CD14-positive monocyte (primary cell): ENCODE data around the gene CREB3L1. TPM values are rescaled to one million over a fixed set of nuclear protein-coding genes. Genes with fewer than 3 reads are reported as not detected.

ENCODE experiments used
- DNase-seq, 3 donors: peaks; one replicate each; pipeline ENCODE4 v3.0.0-alpha.2; 2011 to 2022
- H2AFZ ChIP-seq: 2 replicates; pipeline ENCODE4 v1.6.0; 2012; ENCODE audit warnings: mild to moderate bottlenecking, low read depth, low read length, inconsistent platforms; ENCODE audit not compliant: insufficient read depth, poor library complexity, severe bottlenecking
- H3K27ac ChIP-seq, 2 donors: 1 replicate in 1 of 2; 2 replicates in 1 of 2; pipeline ENCODE4 v1.5.1; 2012 to 2013; ENCODE audit warnings: low read length in 2 of 2, control low read depth in 1 of 2, inconsistent platforms in 1 of 2, low read depth in 1 of 2, mild to moderate bottlenecking in 1 of 2
- H3K27me3 ChIP-seq, 2 donors: one replicate each; pipeline versions ENCODE4 v1.6.0 to v1.6.1; 2011 to 2013; ENCODE audit warnings: low read length in 2 of 2; ENCODE audit not compliant: control insufficient read depth in 2 of 2, insufficient read depth in 2 of 2
- H3K36me3 ChIP-seq, 2 donors: replicated peaks in 1 of 2; 1 replicate in 1 of 2; 2 replicates in 1 of 2; pipeline versions ENCODE4 v1.5.1 to v1.6.1; 2012 to 2013; ENCODE audit warnings: low read length in 2 of 2, control low read depth in 1 of 2, inconsistent platforms in 1 of 2, mild to moderate bottlenecking in 1 of 2; ENCODE audit not compliant: insufficient read depth in 2 of 2, control insufficient read depth in 1 of 2
- H3K4me1 ChIP-seq, 2 donors: 1 replicate in 1 of 2; 2 replicates in 1 of 2; pipeline versions ENCODE4 v1.5.1 to v1.6.1; 2012 to 2013; ENCODE audit warnings: low read length in 2 of 2, control low read depth in 1 of 2, inconsistent platforms in 1 of 2, mild to moderate bottlenecking in 1 of 2, moderate library complexity in 1 of 2; ENCODE audit not compliant: insufficient read depth in 2 of 2, control insufficient read depth in 1 of 2
- H3K4me2 ChIP-seq: replicated peaks from 2 replicates; pipeline ENCODE3; 2012; ENCODE audit warnings: low read length, moderate library complexity, mild to moderate bottlenecking; ENCODE audit not compliant: poor library complexity, severe bottlenecking; ENCODE audit errors: extremely low read depth
- H3K4me3 ChIP-seq, 3 experiments: fragments of 200-600 bp in 1 of 3; sonication (generic) in 1 of 3; replicated peaks in 1 of 3; 1 replicate in 2 of 3; 2 replicates in 1 of 3; pipeline ENCODE4 v1.5.1; 2011 to 2013; ENCODE audit warnings: low read length in 3 of 3, mild to moderate bottlenecking in 3 of 3, control low read depth in 2 of 3, low read depth in 2 of 3, inconsistent platforms in 1 of 3, moderate library complexity in 1 of 3
- H3K79me2 ChIP-seq: 2 replicates; pipeline ENCODE4 v1.6.0; 2012; ENCODE audit warnings: mild to moderate bottlenecking, control low read depth, inconsistent platforms, low read length, moderate library complexity; ENCODE audit not compliant: insufficient read depth
- H3K9ac ChIP-seq: 2 replicates; pipeline ENCODE4 v1.6.0; 2017; ENCODE audit warnings: low read length, mild to moderate bottlenecking; ENCODE audit not compliant: insufficient read depth, poor library complexity, severe bottlenecking
- H3K9me3 ChIP-seq, 2 donors: replicated peaks in 1 of 2; 1 replicate in 1 of 2; 2 replicates in 1 of 2; pipeline versions ENCODE4 v1.5.1 to v1.6.1; 2012 to 2013; ENCODE audit warnings: low read length in 2 of 2, control low read depth in 1 of 2; ENCODE audit not compliant: control insufficient read depth in 1 of 2, insufficient read depth in 1 of 2
- H4K20me1 ChIP-seq: 2 replicates; pipeline ENCODE4 v1.6.0; 2012; ENCODE audit warnings: mild to moderate bottlenecking, low read length, control low read depth, moderate library complexity; ENCODE audit not compliant: insufficient read depth
- H3K27ac Mint-ChIP-seq, 7 donors: one replicate each; pipeline ENCODE4 v1.8.0; 2020; ENCODE audit warnings: mild to moderate bottlenecking in 7 of 7, mixed read lengths in 7 of 7, moderate library complexity in 6 of 7, inconsistent platforms in 2 of 7
- H3K27me3 Mint-ChIP-seq, 3 donors: one replicate each; pipeline ENCODE4 v1.8.0; 2021 to 2022; ENCODE audit warnings: low read depth in 3 of 3, mild to moderate bottlenecking in 3 of 3, mixed read lengths in 3 of 3, moderate library complexity in 3 of 3, inconsistent platforms in 1 of 3
- H3K36me3 Mint-ChIP-seq, 2 donors: one replicate each; pipeline ENCODE4 v1.8.0; 2020; ENCODE audit warnings: mixed read lengths in 2 of 2, inconsistent platforms in 1 of 2, mild to moderate bottlenecking in 1 of 2
- H3K4me1 Mint-ChIP-seq: one replicate; pipeline ENCODE4 v1.8.0; 2020; ENCODE audit warnings: mild to moderate bottlenecking, mixed read lengths
- H3K4me3 Mint-ChIP-seq, 2 donors: one replicate each; pipeline ENCODE4 v1.8.0; 2020; ENCODE audit warnings: mild to moderate bottlenecking in 2 of 2, mixed read lengths in 2 of 2, moderate library complexity in 1 of 2
- H3K9me3 Mint-ChIP-seq, 7 donors: one replicate each; pipeline ENCODE4 v1.8.0; 2020 to 2022; ENCODE audit warnings: mixed read lengths in 7 of 7, mild to moderate bottlenecking in 6 of 7, moderate library complexity in 6 of 7, inconsistent platforms in 2 of 7
- CTCF ChIP-seq: fragments of 200-600 bp; IDR thresholded peaks from one replicate; pipeline ENCODE4 v1.8.0; 2022; ENCODE audit warnings: antibody characterized with exemption, mild to moderate bottlenecking
- WGBS: methylation state at CpG from one replicate; pipeline ENCODE4 v1.1.5; 2013; ENCODE audit warnings: missing lambda C conversion rate; ENCODE audit not compliant: insufficient coverage; 5-methylcytosine and 5-hydroxymethylcytosine counted together
- intact Hi-C, 2 donors: fragments of 100-400 bp; cut with micrococcal nuclease; formaldehyde crosslinking; loops; one replicate each; pipeline versions ENCODE4 v1.15.0 to v1.15.1; 2023
- polyA plus RNA-seq, 3 donors: library from polyadenylated mRNA; depleted of rRNA in 1 of 3; unstranded in 2 of 3; stranded (reverse) in 1 of 3; fragments of 300-500 nt in 2 of 3; fragments of >200 nt in 1 of 3; fragmentation: Illumina TruSeq in 2 of 3; gene quantifications; 1 replicate in 2 of 3; 2 replicates in 1 of 3; pipeline ENCODE4 v1.2.3, GENCODE V29; 2012 to 2021

Gene CREB3L1
- polyA plus RNA-seq, 3 donors, result not detected

- peaks cover 0 to 5% (median 2%) of the 10 kb centered on the region in 3 donors for H3K27me3 Mint-ChIP-seq
- no peak overlapping the region for H3K4me3 Mint-ChIP-seq
- no peak overlapping the region for H3K27ac ChIP-seq
- H4K20me1 ChIP-seq, result no peaks in the 10 kb centered on the region
- H3K4me1 ChIP-seq, result peaks cover 10 to 15% of the 10 kb centered on the region in 2 donors
- H3K27me3 ChIP-seq, result no peaks in the 10 kb centered on the region
- no peak overlapping the region for H3K4me2 ChIP-seq
- H3K9me3 ChIP-seq, result no peaks in the 10 kb centered on the region
- no peaks in the 10 kb centered on the region for H3K9me3 Mint-ChIP-seq
- peaks cover 24% of the 10 kb centered on the region for H3K4me1 Mint-ChIP-seq
- intact Hi-C loops, result no loop called here
- DNase-seq, result no peak
- no peak overlapping the region for H3K27ac Mint-ChIP-seq
- WGBS, result no CpG with 5 or more reads among the region's 1 CpG
- no peaks in the 10 kb centered on the region for H3K36me3 Mint-ChIP-seq
- TF ChIP-seq CTCF, result no peak
- H3K79me2 ChIP-seq, result no peaks in the 10 kb centered on the region
- H3K36me3 ChIP-seq, result no peaks in the 10 kb centered on the region
- H2AFZ ChIP-seq, result no peak overlapping the region
- H3K9ac ChIP-seq, result no peak overlapping the region
- no peak overlapping the region for H3K4me3 ChIP-seq
Measured at GRCh38 chr11:46246521-46246920, 30.9 kb upstream of the CREB3L1 start.

GRCh38 chr11:46247090-46247489, 30.4 kb upstream of the CREB3L1 start:
- 94% methylated on average over 8 of the region's 9 CpGs for WGBS

More at GRCh38 chr11:46247090-46247489, 30.4 kb upstream of the CREB3L1 start:
- Histone ChIP-seq H3K9ac (no peak overlapping the region), H3K79me2 (no peaks in the 10 kb centered on the region), H3K4me1 (peaks cover 10 to 15% of the 10 kb centered on the region in 2 donors), H3K27ac (no peak overlapping the region), H4K20me1 (no peaks in the 10 kb centered on the region), H3K27me3 (no peaks in the 10 kb centered on the region), H3K9me3 (no peaks in the 10 kb centered on the region), H3K4me3 (no peak overlapping the region), H2AFZ (no peak overlapping the region), H3K4me2 (no peak overlapping the region), H3K36me3 (no peaks in the 10 kb centered on the region)
- intact Hi-C loops, result no loop called here
- peaks cover 3 to 5% (median 5%) of the 10 kb centered on the region in 3 donors for H3K27me3 Mint-ChIP-seq
- H3K27ac Mint-ChIP-seq, result no peak overlapping the region
- TF ChIP-seq CTCF, result no peak
- no peaks in the 10 kb centered on the region for H3K36me3 Mint-ChIP-seq
- H3K9me3 Mint-ChIP-seq, result no peaks in the 10 kb centered on the region
- H3K4me3 Mint-ChIP-seq, result no peak overlapping the region
- H3K4me1 Mint-ChIP-seq, result peaks cover 24% of the 10 kb centered on the region
- no peak for DNase-seq
